HFF-Myc (cell line): Measurements from ENCODE around the gene FOXJ2.
A peak's percentile ranks its signal among the peaks of the same experiment; 100 is the strongest.

Experiments
- DNase-seq: peaks from one replicate; pipeline ENCODE4 v3.0.0-alpha.2; 2011; ENCODE audit warnings: low read depth; ENCODE audit errors: extremely low read depth
- H3K4me3 ChIP-seq: replicated peaks from 2 replicates; pipeline ENCODE4 v1.5.1; 2011; ENCODE audit warnings: low read depth, mild to moderate bottlenecking, control low read depth, low read length
- TF ChIP-seq, protein P1 (sequence below): IDR thresholded peaks from 2 replicates; pipeline ENCODE4 v1.5.1; 2012; ENCODE audit warnings: mild to moderate bottlenecking, low read depth, low read length, control low read depth; ENCODE audit errors: missing control alignments

The FOXJ2 gene

DNA sequence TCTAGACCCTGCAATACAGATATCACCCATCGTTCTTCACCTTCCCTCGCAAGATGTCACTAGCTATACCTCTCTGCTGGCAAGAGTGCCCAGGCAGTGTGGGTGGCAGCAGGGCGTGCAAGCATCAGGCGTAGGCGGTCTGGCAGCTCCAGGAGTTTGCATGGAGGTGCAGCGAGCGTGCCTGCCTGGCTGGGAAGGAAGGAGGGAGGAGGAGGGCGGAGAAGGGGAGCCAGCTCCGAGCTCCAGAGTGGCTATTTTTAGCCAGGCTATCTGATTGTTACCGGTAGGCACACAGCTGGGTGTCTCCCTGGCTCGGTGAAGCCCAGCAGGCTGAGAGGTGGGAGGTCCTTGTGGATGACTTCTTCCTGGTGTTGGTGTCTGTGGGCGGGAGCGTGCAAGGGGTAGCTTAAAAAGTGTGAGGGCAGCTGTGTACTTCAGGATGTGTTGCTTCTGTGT, 6.2 kb downstream of the FOXJ2 start:
- no peak for DNase-seq
- peak overlapping the region; percentile 24 for H3K4me3 ChIP-seq
- TF ChIP-seq, protein P1, sequence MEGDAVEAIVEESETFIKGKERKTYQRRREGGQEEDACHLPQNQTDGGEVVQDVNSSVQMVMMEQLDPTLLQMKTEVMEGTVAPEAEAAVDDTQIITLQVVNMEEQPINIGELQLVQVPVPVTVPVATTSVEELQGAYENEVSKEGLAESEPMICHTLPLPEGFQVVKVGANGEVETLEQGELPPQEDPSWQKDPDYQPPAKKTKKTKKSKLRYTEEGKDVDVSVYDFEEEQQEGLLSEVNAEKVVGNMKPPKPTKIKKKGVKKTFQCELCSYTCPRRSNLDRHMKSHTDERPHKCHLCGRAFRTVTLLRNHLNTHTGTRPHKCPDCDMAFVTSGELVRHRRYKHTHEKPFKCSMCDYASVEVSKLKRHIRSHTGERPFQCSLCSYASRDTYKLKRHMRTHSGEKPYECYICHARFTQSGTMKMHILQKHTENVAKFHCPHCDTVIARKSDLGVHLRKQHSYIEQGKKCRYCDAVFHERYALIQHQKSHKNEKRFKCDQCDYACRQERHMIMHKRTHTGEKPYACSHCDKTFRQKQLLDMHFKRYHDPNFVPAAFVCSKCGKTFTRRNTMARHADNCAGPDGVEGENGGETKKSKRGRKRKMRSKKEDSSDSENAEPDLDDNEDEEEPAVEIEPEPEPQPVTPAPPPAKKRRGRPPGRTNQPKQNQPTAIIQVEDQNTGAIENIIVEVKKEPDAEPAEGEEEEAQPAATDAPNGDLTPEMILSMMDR = no peak

DNA sequence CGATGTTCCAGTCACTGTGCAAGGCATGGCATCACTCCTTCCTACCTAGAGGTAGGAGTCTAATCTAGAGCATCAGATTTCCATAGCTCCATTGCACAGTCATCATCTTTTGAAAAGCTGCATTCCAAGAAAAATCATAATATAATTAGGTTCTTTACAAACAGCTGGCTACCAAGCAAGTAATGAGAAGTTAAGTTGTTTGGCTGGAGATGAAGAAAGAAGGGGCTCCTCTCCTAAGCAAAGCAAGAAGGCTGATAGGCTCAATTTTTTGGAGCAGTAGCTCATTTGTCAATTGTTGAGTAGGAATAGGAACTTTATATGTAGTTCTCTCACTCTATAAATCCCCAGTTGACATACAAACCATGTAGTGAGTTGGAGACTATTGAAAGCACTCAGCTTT, 8.3 kb downstream of the FOXJ2 start:
- DNase-seq = no peak
- H3K4me3 ChIP-seq = no peak overlapping the region
- TF ChIP-seq, protein P1 = no peak

DNA sequence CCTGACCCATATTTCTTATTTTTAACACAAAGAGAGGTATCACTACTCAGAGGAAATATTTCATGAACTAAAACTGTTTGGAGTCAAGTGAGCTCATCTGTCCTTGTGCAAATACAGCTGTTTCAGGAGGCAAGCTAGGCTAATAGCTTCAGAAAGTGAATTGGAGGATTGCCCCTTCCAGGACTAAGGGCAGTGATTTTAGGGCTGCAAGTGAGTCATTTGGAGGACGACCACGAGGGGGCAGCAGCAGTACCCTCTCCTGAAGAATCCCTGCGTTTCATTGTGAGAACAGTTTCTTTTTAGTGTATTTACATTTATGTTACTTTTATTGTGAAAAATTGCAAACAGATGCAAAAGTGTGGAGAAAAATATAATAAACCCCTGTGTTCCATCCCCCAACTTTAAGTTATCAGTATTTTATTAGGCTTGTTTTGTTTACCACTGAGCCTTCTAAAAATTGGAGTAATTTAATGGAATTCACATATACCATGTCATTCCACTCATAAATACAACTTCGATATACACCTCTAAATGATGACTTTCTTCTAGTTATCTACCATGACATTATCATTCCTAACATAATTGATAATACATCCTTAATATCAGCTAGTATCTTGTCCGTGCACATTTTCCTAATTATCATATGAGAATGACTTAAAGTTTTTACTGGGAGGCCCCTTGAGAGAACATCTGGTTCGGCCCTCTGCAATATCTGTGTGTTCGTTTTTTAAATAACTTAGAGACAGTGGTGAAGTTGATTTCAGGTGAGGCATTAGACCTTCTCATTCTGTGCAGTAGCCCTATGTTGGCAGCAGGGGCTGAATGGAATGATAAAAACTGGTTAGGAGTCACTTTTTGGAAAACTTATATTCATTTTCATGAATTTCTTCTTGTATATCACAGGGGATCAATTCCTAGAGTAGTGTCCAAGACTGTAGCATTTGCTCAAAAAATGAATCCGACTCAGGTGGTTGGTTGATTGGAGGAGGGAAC, 13.7 kb downstream of the FOXJ2 start:
- peak; percentile 62 for DNase-seq
- TF ChIP-seq, protein P1 = peak; percentile 92
- H3K4me3 ChIP-seq = no peak overlapping the region

DNA sequence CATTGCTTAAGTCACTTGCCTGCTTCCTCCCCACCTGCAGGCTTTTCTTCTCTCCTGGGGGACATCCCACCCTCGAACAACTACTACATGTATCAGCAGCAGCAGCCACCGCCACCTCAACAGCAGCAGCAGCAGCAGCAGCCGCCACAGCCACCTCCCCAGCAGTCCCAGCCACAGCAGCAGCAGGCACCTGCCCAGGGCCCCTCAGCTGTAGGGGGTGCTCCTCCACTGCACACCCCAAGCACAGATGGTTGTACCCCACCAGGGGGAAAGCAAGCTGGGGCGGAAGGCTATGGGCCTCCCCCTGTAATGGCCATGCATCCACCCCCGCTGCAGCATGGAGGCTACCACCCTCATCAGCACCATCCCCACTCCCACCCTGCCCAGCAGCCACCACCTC, 15.3 kb downstream of the FOXJ2 start:
- TF ChIP-seq, protein P1 = no peak
- H3K4me3 ChIP-seq = no peak overlapping the region
- DNase-seq = no peak

DNA sequence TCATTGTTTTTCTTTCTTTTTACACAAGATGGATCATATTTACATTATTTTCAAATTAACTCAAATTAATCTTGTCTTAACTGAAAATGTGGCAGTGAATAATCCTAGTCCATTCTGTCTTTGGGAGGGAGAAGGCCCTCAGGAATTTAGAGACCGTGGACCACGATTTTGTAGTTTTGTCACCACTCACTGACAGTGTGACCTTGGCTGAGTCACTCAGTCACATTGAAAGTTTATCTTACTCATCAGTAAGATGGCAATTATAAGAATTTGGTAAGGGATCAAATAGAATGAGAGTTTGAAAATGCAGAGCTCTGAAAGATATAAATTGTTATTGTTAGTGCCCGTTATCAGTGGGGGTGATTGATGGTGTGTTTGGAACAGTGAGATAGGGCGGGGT, 16.4 kb downstream of the FOXJ2 start:
- H3K4me3 ChIP-seq = no peak overlapping the region
- no peak for DNase-seq
- TF ChIP-seq, protein P1 = no peak

DNA sequence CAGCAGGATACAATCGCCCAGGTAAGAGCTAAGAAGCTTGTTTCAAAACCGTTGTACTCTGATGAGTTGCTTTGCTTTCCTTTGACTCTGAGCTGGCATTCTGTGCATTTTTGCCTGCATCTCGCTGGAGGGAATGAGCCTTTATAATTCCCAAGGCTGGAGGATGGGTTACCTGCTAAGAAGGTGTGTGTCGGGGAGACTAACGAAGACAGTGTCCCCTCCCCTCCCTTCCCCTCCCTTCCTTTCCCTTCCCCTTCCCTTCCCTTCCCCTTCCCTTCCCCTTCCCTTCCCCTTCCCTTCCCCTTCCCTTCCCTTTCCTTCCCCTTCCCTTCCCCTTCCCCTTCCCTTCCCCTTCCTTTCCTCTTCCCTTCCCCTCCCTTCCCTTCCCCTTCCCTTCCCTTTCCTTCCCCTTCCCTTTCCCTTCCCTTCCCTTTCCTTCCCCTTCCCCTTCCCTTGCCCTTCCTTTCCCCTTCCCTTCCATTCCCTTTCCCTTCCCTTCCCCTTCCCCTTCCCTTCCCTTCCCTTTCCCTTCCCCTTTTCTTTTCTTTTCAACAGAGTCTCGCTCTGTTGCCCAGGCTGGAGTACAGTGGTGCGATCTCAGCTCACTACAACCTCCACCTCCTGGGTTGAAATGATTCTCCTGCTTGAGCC, 18.2 kb downstream of the FOXJ2 start:
- TF ChIP-seq, protein P1 = no peak
- no peak for DNase-seq
- H3K4me3 ChIP-seq = no peak overlapping the region
